GM18508 (cell line): ENCODE results near the gene HABP4.

Experiments
- ATAC-seq: cut with Tn5 transposase; IDR thresholded peaks from one replicate; pipeline ENCODE4 v1.9.1; 2021; ENCODE audit warnings: moderate number of reproducible peaks; ENCODE audit not compliant: insufficient read depth, unreplicated experiment

Gene HABP4

DNA sequence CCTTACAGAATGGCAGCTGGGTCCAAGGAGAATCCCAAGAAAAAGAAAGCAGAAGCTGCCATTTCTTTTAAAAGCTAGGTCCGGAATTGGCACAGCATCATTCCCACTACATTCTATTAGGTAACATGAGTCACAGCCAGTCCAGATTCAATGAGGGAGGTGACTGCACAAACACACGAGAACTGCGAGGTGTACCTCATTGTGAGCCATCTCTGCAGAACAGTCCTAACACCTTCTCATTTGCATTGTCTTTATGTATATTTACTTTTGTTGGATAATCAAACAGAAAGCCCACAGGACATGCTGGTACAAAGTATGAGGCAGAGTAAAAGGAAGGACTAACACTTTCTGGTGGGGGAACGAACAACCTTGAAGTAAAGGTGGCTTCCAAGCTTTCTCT is 14.6 kb upstream of the HABP4 start:
- ATAC-seq, result no peak

DNA sequence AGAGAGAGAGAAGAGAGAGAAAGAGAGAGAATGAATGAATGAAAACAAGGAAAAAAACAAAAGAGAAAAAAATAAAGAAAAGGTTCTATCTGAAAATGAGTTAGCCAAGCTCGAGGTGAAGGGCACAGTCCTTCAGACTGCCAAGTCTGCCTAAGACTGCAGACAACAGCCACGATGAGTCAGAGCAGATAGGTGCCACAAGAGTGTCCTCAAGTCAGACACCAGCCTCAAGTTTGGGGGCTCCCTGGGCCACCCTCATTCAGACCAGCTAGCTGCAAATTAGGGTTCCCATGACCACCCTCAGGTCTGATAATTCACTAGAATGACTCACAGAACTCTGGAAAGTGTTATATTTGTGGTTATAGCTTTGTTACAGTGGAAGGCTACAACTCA is 13.9 kb upstream of the HABP4 start:
- ATAC-seq, result no peak

DNA sequence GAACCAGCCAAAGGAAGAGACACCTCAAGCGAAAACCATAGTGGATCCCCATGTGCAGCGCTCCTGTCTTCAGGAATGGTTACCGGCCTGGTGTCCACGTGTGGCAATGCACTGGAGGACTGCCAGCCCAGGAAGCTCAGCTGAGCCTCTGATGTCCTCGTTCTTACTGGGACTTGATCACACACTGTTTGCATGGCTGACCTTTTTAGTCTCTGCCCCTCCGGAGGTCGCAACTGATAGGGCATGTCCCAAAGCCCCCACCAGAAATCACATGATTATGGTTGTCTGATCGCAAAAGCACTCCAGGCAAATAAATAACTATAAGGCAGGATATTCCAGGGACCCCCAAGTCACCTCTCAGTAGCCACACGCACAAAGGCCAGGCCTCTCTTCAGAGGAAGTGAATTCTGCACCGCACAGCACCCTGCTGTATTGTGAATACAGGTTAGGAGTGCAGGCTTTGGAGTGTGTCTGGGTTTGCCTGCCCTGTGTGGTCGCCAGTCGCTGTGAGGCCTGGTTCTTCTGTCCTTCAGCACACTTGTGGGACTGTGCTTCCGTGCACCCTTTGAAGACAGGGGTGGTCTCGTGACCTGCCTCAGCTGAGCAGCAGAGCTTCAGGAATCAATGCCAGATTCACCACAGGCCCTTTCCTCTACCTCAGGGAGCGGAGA is 13.4 kb upstream of the HABP4 start:
- no peak for ATAC-seq

DNA sequence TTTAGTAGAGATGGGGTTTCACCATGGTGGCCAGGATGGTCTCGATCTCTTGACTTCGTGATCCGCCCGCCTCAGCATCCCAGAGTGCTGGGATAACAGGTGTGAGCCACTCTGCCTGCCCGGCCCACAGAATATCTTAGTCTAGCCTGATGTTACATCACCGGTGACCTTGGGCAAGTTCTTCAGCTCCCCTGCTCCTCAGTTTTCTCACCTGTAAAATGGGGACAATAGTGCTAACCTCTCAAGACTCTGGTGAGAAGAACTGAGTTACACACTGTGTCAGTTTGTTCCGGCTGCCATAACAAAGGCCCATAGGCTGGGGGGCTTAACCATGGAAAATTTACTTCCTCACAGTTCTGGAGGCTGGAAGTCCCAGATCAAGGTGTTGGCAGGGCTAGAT is 12.5 kb upstream of the HABP4 start:
- no peak for ATAC-seq

DNA sequence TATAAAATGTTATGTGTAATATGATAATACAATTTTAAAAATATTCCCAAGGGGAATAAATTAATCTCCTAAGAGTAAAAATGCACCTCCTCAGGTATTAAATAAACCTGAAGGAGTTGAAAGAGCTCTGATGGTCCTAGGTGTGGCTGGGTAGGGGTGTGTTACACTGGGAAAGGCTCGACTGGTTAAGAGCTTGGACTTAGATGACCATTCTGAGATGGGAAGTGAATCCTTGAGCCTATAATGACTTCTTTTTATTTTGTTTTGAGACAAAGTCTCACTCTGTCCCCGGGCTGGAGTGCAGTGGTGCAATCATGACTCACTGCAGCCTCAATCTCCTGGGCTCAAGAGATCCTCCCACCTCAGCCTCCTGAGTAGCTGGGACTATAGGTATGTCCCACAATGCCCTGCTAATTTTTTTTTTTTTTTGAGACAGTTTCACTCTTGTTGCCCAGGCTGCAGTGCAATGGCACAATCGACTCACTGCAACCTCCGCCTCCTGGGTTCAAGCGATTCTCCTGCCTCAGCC is 9.2 kb upstream of the HABP4 start:
- ATAC-seq, result no peak

DNA sequence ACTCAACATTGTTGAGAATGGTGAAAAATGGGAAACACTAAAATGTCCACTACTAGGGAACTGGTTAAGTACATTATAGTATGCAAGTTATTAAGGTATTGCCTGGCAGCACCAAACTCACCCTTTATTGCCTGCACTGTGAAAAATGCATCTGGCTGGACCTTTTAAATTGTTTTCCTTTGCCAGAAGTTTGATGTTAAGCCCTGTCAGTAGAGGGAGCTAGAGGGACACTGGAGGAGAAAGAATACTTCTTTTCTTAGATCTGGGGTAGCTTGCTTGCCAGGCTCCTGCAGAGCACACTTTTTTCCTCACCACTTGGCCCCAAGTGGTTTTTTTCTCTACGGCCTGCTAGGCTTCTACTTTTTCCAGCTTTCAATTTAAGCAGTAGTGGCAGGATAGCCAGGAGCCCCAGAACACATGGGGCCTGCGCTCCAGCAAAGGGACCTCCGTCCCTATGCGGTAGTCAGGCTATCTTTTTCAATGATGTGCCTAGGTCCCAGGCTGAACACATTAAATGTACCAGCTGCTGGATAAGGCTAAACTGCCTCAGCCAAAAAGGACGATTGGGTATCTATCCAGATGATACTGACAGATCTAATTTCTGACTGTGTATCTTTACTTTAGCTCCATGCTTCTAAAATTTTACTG is 8.0 kb upstream of the HABP4 start:
- no peak for ATAC-seq

DNA sequence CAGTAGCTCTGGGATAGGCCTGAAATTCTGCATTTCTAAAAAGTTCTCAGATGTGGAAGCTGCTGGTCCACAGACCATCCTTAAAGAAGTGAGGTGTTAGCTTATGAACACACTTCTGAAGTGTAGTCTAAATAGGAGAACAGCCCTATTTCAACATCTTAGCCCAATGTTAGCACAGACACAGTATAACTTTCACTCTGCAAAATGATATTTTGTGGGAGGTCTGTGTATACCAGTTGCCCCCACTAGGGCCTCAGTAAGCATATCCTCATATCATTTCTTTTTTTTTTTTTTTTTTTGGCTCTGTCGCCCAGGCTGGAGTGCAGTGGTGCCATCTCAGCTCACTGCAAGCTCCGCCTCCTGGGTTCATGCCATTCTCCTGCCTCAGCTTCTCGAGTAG is 7.5 kb upstream of the HABP4 start:
- no peak for ATAC-seq

DNA sequence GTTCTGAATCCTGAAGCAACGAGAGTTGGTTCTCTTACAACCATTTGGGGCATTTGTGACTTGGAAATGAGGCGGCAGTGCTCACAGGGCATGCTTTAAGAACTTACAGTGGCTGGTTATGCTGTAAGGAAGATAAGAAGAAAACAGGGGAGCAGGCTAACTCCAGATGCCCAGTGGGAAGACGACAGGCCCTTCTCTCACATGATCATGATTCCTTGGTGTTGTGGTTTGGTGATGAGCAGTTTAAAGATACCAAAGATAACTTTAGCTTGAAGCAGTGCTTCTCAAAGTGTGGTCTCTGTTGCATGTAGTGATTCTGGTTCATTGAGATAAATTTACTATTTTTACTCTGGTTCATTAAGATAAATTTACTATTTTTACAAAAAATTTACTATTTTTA is 2.6 kb upstream of the HABP4 start:
- no peak for ATAC-seq

DNA sequence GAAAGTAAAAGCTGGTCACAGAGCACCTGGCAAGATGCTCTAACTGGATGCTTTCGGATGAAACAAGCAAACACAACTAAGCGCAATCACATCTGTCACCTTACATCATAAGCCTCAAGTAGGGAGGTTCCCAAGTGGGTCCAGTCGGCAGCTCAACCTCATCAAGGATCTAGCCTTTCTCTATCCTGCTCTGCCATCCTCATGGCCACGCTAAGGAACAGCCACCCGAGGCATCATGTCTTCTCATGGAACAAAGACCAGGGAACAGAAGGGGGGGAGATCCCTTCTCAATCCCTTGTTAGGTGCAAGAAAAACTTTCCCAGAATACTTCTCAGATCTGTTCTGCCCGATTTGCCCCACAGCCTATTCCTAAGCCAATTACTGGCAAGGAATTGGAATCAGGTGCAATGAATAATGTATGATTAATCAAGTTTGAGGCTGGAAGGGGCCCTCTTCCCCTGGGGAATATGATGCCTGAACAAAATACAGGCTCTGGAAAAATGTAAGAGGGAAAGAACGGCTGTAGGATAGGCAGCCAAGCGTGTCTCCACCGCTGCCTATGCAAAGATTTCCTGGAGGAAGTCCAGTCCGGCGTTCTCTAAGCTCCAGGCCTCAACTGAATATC is 1.3 kb upstream of the HABP4 start:
- ATAC-seq, result no peak

DNA sequence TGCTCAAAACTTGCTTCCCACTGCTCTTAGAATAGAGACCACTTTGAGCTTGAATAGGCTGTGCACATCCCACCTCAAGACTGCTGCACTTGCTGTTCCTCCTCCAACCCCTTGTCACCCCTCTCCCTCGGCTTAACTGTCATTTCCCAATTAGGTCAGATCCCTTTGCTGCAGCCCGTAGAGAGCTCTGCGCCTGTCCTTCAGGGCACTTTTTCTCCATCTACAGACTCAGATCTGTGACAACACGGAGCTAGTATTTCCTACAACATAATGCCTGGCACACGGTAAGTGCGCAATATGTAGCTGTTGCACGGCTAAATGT is 485 bp upstream of the HABP4 start:
- ATAC-seq, result no peak

DNA sequence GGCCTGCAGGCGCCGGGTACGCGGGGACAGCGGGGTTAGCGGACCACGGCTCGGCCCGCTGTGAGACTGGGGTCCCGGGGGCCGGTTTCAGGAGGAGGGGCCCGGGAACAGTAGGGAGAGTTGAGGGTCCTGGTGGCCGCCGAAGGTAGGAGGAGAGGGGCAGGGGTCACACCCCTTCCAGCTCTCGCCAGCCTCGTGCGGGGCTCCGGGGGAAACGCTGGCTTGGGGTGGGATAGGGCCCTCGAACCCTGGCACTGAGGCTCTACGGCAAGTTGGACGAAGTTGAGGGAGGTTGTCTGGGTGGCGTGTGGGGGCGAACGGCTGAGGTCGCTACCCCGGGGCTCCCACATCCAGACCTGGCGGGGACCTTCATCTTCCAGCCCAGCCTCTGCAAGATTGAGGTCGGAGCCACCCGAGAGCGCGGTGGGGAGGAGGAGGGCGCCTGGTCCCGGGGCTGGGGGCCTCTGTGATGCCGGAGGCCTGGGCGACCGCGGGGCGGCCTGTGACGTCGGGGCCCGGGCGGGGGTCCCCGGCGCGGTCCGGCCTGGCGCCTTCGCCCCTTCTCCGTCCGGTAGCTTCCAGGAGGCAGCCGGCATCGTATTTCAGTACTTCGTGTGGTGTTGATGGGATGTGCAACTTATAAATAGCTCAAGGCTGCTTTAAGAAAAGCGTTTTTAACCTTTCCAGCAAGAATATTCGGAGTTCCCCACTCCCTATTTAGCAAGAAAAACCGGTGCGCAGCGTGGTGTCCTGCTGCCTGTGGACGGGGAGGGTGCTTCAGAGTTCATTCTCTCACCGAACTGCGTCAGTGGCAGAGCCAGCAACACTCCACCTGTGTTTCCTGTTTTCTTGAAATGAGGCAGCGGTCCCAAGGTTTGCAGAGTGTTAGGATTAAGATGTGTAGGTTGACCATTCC is 902 bp downstream of the HABP4 start:
- no peak for ATAC-seq

DNA sequence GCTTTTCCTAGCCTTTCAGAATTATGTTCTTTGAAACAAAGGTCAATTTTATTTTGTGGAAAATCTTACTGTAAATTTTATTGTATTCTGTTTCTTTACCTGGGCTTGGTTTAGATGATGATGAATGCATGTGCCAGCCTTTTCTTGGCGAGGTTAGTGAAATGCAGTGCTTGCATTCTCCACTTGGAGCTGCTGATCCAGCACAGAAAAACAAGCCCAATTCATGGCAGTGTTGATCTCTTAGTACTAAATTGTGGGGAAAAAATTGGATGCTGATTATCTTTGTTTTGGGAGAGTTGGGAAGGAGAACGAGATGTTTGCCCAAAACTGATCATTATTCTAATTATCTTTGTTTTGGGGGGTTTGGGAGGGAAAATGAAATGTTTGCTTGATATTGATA is 3.7 kb downstream of the HABP4 start:
- no peak for ATAC-seq

DNA sequence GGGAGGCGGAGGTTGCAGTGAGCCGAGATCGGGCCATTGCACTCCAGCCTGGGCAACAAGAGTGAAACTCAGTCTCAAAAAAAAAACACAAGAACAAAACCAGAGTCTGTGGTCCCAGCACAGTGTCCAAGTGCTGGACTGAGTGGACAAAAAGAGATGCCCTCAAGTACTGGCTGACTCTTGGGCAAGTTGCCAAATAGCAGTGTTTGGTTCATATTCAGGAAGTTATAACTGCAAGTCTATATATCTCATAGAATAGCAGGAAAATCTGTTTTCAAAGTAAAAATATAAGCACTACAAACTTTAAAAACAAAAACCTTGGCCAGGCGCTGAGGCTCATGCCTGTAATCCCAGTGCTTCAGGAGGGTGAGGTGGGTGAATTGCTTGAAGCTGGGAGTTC is 7.3 kb downstream of the HABP4 start:
- ATAC-seq, result no peak

DNA sequence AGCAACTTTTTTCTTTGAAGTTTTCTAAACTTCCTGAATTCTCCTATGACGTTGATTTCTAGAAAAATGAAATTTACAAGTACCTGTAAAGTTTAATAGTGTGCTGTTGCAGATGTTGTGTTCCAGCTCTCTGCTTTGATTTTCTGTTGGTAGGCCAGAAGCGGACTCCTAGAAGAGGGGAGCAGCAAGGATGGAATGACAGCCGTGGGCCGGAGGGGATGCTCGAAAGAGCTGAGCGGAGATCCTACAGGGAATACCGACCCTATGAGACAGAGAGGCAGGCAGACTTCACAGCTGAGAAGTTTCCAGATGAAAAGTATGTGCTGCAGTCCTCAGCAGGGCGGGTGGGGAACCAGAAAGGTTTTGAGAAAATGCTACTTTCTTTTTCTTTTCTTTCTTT is 8.3 kb downstream of the HABP4 start:
- ATAC-seq, result no peak

DNA sequence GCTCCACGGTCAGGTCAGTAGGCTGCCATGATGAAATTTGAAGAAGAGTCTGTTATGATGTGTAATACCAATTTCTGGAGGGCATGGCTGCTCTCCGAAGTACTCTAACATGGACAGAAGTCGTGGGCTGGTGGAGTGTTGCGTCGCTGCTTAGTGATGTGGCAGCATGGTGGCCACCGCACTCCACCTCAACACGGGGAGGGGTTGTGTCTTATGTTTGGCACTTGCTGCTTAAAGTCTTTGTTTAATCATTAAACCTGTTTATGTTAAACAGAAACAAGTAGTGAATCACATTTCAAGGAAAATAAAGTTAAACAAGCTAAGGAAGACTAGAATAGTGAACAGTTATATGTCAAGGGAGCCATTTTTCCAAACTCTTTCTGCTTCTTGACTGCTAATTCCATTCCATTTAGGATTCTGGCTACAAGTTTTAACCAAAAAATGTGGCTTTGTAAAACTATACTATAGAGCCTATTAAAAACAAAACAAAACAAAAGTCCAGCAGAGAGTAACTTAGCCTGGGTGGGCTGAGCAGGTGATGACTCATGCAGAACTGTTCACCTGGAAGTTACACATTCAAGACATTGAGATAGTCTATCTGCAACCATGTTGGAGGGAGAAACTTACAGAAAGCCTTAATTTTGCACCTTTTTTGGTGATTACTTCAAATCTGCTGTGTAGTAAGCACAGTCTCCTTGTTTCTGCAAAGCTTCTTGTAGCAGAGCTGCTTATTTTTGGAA is 9.5 kb downstream of the HABP4 start:
- no peak for ATAC-seq

DNA sequence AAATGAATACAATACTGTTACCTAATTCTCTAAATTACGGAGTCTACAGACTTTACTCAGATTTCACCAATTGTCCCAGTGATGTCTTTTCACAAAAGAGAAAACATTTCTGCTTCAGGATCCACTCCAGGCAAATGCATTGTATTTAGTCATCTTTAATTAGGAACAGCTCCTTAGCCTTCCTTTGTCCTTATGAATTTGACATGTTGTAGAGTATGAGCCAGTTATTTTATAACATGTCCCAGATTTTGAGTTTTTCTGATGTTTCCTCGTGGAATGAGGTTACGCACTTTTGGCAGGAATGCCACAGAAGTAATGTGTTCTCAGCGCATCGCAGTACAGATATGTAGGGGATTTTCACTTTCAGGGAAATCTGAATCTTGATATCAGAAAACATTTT is 10.5 kb downstream of the HABP4 start:
- ATAC-seq, result no peak

DNA sequence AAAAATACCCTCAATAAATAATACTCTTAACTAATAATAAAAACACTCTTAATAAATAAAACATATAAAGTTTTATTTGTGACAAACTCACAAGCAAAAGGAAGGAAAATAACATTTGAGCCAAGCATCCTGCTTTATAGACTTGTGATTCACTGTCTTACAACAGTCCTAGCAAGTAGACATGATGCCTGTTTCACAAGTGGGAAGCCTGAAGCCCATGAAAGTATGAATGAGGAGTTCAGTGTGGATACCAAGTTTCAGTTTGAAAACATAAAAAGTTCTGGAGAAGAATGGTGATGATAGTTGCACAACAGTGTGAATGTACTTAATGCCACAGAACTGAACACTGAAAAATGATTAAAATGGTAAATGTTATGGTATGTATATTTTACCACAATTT is 10.9 kb downstream of the HABP4 start:
- no peak for ATAC-seq

DNA sequence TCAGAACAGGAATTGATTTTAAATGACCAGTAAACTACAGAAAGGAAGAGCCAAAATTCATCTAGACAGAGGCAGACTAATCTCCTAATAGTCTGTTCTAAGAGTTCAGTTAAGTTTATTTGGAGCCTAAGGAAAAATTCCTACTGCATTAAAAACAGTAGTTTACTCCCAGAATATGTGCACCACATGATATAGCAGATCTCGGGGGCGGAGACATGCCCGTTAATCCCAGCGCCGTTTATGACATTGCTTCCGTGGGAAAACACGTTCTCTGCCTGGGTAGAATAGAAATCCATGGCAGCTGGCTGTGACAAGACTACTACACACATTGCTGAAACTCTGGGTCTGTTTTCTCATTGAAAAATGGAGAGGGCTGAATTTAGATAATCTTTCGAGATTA is 11.4 kb downstream of the HABP4 start:
- ATAC-seq, result no peak

DNA sequence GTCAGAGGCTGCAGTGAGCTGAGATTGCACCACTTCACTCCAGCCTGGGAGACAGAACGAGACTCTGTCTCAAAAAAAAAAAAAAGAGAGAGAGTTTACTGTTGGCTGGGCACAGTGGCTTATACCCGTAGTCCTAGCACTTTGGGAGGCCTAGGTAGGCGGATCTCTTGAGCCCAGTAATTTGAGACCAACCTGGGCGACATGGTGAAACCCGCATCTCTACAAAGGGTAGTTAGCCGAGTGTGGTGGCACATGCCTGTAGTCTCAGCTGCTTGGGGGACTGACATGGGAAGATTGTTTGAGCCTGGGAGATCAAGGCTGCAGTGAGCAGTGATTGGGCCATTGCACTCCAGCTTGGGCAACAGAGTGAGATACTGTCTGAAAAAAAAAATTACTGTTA is 12.6 kb downstream of the HABP4 start:
- ATAC-seq, result no peak

DNA sequence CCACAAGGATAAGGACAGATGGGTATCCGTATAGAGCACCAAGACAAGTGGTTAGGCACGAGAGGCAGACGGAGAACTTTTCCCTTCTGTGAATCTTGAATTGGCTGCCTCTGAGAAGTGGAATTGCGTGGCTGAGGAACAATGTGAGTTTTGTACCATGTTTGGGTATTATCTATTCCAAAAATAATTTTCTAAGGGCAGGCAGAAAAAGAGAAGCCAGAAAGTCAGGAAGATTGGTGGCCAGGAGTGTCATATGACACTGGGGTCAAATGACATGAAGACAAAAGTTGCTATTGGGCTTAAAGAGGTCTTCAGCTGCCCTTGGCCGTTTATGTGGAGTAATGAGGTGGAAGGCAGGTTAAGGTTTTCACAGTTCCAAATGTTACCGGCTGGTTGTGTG is 14.5 kb downstream of the HABP4 start:
- no peak for ATAC-seq
